UCSD-AML1 (cell line): ENCODE data around the gene TSPEAR.
A peak's percentile ranks its signal among the peaks of the same experiment; 100 is the strongest.
"Not testable (repeated sequence)": the region's sequence is repeated elsewhere in the genome, so short reads cannot be mapped to it uniquely, and the experiment has no call there.

Experiments
- DNase-seq: peaks from one replicate; lab custom pipeline; 2025; ENCODE audit not compliant: unreplicated experiment; lab: John Stamatoyannopoulos, UW

TSPEAR gene

GRCh38 chr21:44636209-44637017, 75.0 kb downstream of the TSPEAR start:
- no peak for DNase-seq

GRCh38 chr21:44632067-44632466, 79.3 kb downstream of the TSPEAR start:
- no peak for DNase-seq

GRCh38 chr21:44630440-44630839, 80.9 kb downstream of the TSPEAR start:
- no peak for DNase-seq

- DNase-seq = no peak
These were observed 82.5 kb downstream of the TSPEAR start for GRCh38 chr21:44628707-44629391.

GRCh38 chr21:44627831-44628233, 83.5 kb downstream of the TSPEAR start:
- not testable (repeated sequence) for DNase-seq

GRCh38 chr21:44627181-44627822, 84.1 kb downstream of the TSPEAR start:
- not testable (repeated sequence) for DNase-seq

GRCh38 chr21:44626673-44627143, 84.7 kb downstream of the TSPEAR start, which contains the start of gene KRTAP10-9:
Gene KRTAP10-9, plus strand, starts transcription at chr21:44627093. Its CDS starts 79 bp downstream, at chr21:44627172.
- DNase-seq = no peak

GRCh38 chr21:44626262-44626661, 85.1 kb downstream of the TSPEAR start:
- DNase-seq = no peak

GRCh38 chr21:44625756-44626155, 85.6 kb downstream of the TSPEAR start:
- DNase-seq = no peak

- no peak for DNase-seq
These were observed 87.8 kb downstream of the TSPEAR start for GRCh38 chr21:44623575-44623974.

GRCh38 chr21:44619886-44620285, 91.5 kb downstream of the TSPEAR start:
- no peak for DNase-seq

GRCh38 chr21:44618909-44619308, 92.5 kb downstream of the TSPEAR start:
- DNase-seq = no peak

- peak; percentile 65 for DNase-seq
These were observed 92.9 kb downstream of the TSPEAR start for GRCh38 chr21:44618504-44618903.

- no peak for DNase-seq
These were observed 94.3 kb downstream of the TSPEAR start for GRCh38 chr21:44617071-44617501.

GRCh38 chr21:44616591-44616926, 94.8 kb downstream of the TSPEAR start:
- DNase-seq = no peak

- DNase-seq = no peak
These were observed 95.3 kb downstream of the TSPEAR start for GRCh38 chr21:44615911-44616590.

GRCh38 chr21:44615466-44615865, 95.9 kb downstream of the TSPEAR start:
- DNase-seq = no peak

- DNase-seq = no peak
These were observed 96.4 kb downstream of the TSPEAR start for GRCh38 chr21:44614961-44615391.

GRCh38 chr21:44614161-44614631, 97.2 kb downstream of the TSPEAR start:
- no peak for DNase-seq

GRCh38 chr21:44613386-44614155, 97.8 kb downstream of the TSPEAR start:
- no peak for DNase-seq
